A549 (cell line): ENCODE results near the gene SND1. TPM values are rescaled to one million over a fixed set of nuclear protein-coding genes. Genes with fewer than 3 reads are reported as not detected.
A peak's percentile ranks its signal among the peaks of the same experiment; 100 is the strongest.

Experiments
- ATAC-seq, 2 experiments: fragments of 200-7000 bp in 1 of 2; fragments of >200 bp in 1 of 2; cut with Nextera tagmentation in 1 of 2; cut with Tn5 transposase in 1 of 2; 3 replicates each; pipeline versions ENCODE4 v1.8.0 to v1.9.1; 2018 to 2020; ENCODE audit warnings: mild to moderate bottlenecking in 1 of 2, moderate library complexity in 1 of 2
- CTCF ChIA-PET: fragments of 300-600 bp; sonication (Branson Sonifier 250); formaldehyde crosslinking; extraction: SDS; loops from one replicate; lab custom pipeline; 2021; ENCODE audit warnings: antibody characterized with exemption, inconsistent platforms; lab: Yijun Ruan, JAX
- POLR2A ChIA-PET: fragments of 350-600 bp; formaldehyde crosslinking; extraction: SDS; loops from one replicate; lab custom pipeline; 2021; ENCODE audit warnings: antibody characterized with exemption, inconsistent platforms; lab: Yijun Ruan, JAX
- DNase-seq, 2 experiments: peaks; one replicate each; pipeline versions ENCODE4 v3.0.0 to v3.0.0-alpha.2; 2011 to 2016; ENCODE audit warnings: low read depth in 1 of 2, low spot score in 1 of 2
- FAIRE-seq: peaks from 2 replicates; lab custom pipeline; 2011; peaks lifted over from hg19 to GRCh38; lab: Jason Lieb, UNC
- H3K27ac ChIP-seq, 2 experiments: fragments of >200 bp; sonication (Bioruptor Twin); formaldehyde crosslinking; 3 replicates each; pipeline ENCODE4 v1.5.1; 2016 to 2017
- H3K4me1 ChIP-seq: fragments of >200 bp; sonication (Bioruptor Twin); formaldehyde crosslinking; 3 replicates; pipeline ENCODE4 v1.6.1; 2016
- H3K4me2 ChIP-seq: fragments of >200 bp; sonication (Bioruptor Twin); formaldehyde crosslinking; 3 replicates; pipeline ENCODE4 v1.6.1; 2016
- H3K4me3 ChIP-seq: fragments of >200 bp; sonication (Bioruptor Twin); formaldehyde crosslinking; 3 replicates; pipeline ENCODE4 v1.5.1; 2016
- H3K9me3 ChIP-seq: fragments of >200 bp; sonication (Bioruptor Twin); formaldehyde crosslinking; 3 replicates; pipeline ENCODE4 v1.6.1; 2016
- CBX8 ChIP-seq: fragments of 200-600 bp; sonication (generic); IDR thresholded peaks from 2 replicates; pipeline ENCODE4 v1.6.1; 2016
- GATA3 ChIP-seq: IDR thresholded peaks from 2 replicates; pipeline ENCODE4 v1.6.1; 2012; ENCODE audit warnings: borderline replicate concordance
- HOXB13 ChIP-seq: fragments of 250-450 bp; sonication (Bioruptor Pico); IDR thresholded peaks from 2 replicates; pipeline ENCODE4 v1.5.0; 2020; ENCODE audit warnings: low read depth, mild to moderate bottlenecking, moderate library complexity
- MAFK ChIP-seq: fragments of 450-650 bp; IDR thresholded peaks from 2 replicates; pipeline ENCODE4 v1.6.1; 2014; ENCODE audit not compliant: partially characterized antibody
- MYC ChIP-seq: IDR thresholded peaks from 2 replicates; pipeline ENCODE4 v1.6.1; 2012; ENCODE audit warnings: mild to moderate bottlenecking, inconsistent platforms, low read length, improper control_type of control experiment, borderline replicate concordance
- POLR2AphosphoS2 ChIP-seq: conservative IDR thresholded peaks from 2 replicates; pipeline ENCODE4 v1.6.1; 2012; ENCODE audit warnings: low read length, improper control_type of control experiment, inconsistent platforms
- RAD21 ChIP-seq, 2 experiments: fragments of >200 bp in 1 of 2; sonication (Bioruptor Twin) in 1 of 2; formaldehyde crosslinking in 1 of 2; IDR thresholded peaks in 1 of 2; conservative IDR thresholded peaks in 1 of 2; 2 replicates in 1 of 2; 3 replicates in 1 of 2; pipeline ENCODE4 v1.6.1; 2012 to 2018; ENCODE audit warnings: inconsistent platforms in 1 of 2
- WGBS: methylation state at CpG from one replicate; pipeline ENCODE4 v1.1.6; 2017; ENCODE audit errors: missing lambda C conversion rate; 5-methylcytosine and 5-hydroxymethylcytosine counted together
- polyA plus RNA-seq, 4 experiments: library from polyadenylated mRNA; depleted of rRNA in 3 of 4; stranded (reverse); fragments of >200 nt; fragmentation: RNase III in 1 of 4; extraction: RNeasy Plus Mini Kit Qiagen cat#74134 plus additional on column Dnase treatment in 1 of 4; gene quantifications; 2 replicates in 3 of 4; 3 replicates in 1 of 4; pipeline ENCODE4 v1.2.3, GENCODE V29; 2011 to 2017
- TF ChIP-seq, protein P1 (sequence below): fragments of >200 bp; sonication (Bioruptor Twin); formaldehyde crosslinking; IDR thresholded peaks from 3 replicates; pipeline ENCODE4 v1.5.1; 2016
- TF ChIP-seq, protein P2 (sequence below): fragments of >200 bp; sonication (Bioruptor Twin); formaldehyde crosslinking; IDR thresholded peaks from 3 replicates; pipeline ENCODE4 v1.6.1; 2016
- TF ChIP-seq, protein P3 (sequence below): IDR thresholded peaks from 2 replicates; pipeline ENCODE4 v1.6.1; 2012; ENCODE audit warnings: low read depth, borderline replicate concordance
- TF ChIP-seq, protein P4 (sequence below): IDR thresholded peaks from 2 replicates; pipeline ENCODE4 v1.6.1; 2012
- TF ChIP-seq, protein P5 (sequence below): fragments of 200-600 bp; sonication (generic); IDR thresholded peaks from 2 replicates; pipeline ENCODE4 v1.6.1; 2016; ENCODE audit warnings: antibody characterized with exemption, mild to moderate bottlenecking, moderate library complexity

Gene SND1
- polyA plus RNA-seq, 2 of the 4 experiments (the other 2 are of a cell fraction): 102 to 138 TPM

DNA sequence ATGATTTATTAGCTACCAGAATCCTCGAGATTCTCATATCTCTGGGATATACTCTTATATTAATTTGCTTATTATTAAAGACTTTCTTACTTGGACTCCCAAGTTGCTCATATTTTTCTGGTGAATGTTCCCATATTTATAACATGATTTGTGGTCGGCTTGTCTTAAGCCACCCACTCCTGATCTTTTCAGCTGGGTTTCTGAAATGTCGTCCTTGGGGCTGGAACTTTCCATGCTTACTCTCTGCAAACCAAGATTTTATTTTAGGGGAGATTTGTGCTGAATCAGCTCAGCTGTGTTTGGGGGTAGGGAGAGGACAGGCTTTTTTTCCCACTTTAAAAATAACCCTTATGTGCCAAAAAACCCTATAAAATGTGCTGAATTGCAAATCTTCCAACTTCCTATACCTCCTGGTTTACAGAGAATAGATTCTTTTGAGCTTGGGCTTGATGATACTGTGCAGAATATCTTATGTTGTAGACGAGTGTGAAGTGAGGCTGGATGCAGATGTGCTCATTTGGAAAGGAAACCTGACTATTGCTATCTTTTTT, 162.1 kb downstream of the SND1 start:
- 84% methylated on average over 4 of the region's 4 CpGs for WGBS
- no peak overlapping the region for H3K27ac ChIP-seq
- ChIA-PET POLR2A (no interaction called here), CTCF (no interaction called here)
- no peak for ATAC-seq
- no peaks in the 10 kb centered on the region for H3K9me3 ChIP-seq
- H3K4me3 ChIP-seq: no peak overlapping the region
- TF ChIP-seq MAFK: peak; percentile 82
- no peak for TF ChIP-seq HOXB13
- TF ChIP-seq GATA3: no peak
- DNase-seq: no peak
- 0 out of 3 replicates have a peak, but pooled peaks cover 3% of the 10 kb centered on the region for H3K4me1 ChIP-seq
- H3K4me2 ChIP-seq: no peak overlapping the region
- FAIRE-seq: no peak

DNA sequence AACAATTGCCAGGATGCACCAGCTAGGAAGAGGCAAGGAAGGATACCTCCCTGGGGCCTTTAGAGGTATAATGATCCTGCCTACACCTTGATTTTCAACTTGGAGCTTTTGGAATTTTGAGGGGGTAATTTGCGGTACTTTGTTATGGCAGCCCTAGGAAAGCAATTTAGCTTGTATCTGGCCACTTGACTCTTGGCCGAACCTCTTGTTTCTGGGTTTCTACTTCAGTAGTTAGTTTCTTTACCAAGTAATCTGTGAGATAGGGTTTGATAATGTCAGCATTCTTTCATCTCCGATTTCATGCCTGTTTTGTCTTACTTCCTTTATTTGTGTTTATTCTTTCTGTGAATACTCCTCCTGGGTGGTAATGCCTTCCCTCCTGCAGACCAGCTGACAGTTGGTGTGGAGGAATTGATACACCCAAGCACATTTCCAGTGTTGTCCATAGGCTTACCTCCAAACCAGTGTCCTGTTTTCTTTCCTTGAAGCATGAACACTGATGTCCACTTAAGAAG, 163.7 kb downstream of the SND1 start:
- Histone ChIP-seq H3K4me3 (no peak overlapping the region), H3K4me2 (no peak overlapping the region), H3K27ac (no peak overlapping the region), H3K9me3 (no peaks in the 10 kb centered on the region), H3K4me1 (peaks cover 16% of the 10 kb centered on the region)
- CTCF ChIA-PET: interaction anchor here (0.6 kb wide), 2 partner anchors 48 to 119 kb away, joined by 3 to 8 read pairs; no protein-coding TSS in a partner anchor
- TF ChIP-seq, protein P1, sequence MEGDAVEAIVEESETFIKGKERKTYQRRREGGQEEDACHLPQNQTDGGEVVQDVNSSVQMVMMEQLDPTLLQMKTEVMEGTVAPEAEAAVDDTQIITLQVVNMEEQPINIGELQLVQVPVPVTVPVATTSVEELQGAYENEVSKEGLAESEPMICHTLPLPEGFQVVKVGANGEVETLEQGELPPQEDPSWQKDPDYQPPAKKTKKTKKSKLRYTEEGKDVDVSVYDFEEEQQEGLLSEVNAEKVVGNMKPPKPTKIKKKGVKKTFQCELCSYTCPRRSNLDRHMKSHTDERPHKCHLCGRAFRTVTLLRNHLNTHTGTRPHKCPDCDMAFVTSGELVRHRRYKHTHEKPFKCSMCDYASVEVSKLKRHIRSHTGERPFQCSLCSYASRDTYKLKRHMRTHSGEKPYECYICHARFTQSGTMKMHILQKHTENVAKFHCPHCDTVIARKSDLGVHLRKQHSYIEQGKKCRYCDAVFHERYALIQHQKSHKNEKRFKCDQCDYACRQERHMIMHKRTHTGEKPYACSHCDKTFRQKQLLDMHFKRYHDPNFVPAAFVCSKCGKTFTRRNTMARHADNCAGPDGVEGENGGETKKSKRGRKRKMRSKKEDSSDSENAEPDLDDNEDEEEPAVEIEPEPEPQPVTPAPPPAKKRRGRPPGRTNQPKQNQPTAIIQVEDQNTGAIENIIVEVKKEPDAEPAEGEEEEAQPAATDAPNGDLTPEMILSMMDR: no peak
- TF ChIP-seq, protein P2, sequence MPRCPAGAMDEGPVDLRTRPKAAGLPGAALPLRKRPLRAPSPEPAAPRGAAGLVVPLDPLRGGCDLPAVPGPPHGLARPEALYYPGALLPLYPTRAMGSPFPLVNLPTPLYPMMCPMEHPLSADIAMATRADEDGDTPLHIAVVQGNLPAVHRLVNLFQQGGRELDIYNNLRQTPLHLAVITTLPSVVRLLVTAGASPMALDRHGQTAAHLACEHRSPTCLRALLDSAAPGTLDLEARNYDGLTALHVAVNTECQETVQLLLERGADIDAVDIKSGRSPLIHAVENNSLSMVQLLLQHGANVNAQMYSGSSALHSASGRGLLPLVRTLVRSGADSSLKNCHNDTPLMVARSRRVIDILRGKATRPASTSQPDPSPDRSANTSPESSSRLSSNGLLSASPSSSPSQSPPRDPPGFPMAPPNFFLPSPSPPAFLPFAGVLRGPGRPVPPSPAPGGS: no peak
- no peak for TF ChIP-seq RAD21 (conservative IDR thresholded peaks at IDR 0.05 in 1 of 2, IDR thresholded peaks at IDR 0.05 in 1 of 2)
- no peak for TF ChIP-seq POLR2AphosphoS2
- no peak for TF ChIP-seq MYC
- POLR2A ChIA-PET: no interaction called here
- WGBS: 90% methylated on average over 3 of the region's 3 CpGs
- no peak for DNase-seq
- no peak for ATAC-seq
- no peak for FAIRE-seq

DNA sequence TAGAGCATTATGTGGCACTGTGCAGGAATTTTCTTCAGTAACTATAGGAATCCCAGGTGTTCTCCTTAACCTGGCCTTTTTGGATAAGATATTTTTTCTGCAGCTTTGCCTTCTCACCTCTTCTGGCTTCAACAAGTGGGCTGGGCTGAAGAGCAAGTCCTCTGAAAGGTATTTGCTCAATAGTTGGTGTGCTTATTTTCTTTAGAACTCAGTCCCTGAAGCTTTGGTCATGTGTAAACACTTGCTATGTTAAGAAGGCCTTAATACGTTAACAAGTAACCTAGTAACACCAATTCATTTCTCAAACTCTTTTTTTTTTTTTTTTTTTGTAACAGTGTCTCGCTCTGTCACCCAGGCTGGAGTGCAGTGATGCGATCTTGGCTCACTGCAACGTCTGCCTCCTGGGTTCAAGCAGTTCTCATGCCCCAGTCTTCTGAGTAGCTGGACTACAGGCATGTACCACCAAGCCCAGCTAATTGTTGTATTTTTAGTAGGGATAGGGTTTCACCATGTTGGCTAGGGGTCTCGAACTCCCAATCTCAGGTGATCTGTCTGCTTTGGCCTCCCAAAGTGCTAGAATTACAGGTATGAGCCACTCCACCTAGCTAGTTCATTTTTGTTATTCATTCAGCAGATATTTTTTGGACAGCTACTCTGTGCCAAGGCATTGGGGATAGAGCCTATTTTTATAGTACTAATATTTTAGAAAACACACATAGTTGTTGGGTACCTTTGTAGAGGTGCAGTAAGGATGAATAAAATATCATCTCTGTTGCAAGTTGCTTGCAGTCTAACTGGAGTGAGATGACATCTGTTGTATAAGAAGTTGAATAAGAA, 164.6 kb downstream of the SND1 start:
- Histone ChIP-seq H3K27ac (no peak overlapping the region), H3K4me3 (no peak overlapping the region), H3K4me1 (peaks cover 19% of the 10 kb centered on the region), H3K9me3 (no peaks in the 10 kb centered on the region), H3K4me2 (no peak overlapping the region)
- ATAC-seq: no peak
- WGBS: 89% methylated on average over 5 of the region's 5 CpGs
- TF ChIP-seq, protein P3, sequence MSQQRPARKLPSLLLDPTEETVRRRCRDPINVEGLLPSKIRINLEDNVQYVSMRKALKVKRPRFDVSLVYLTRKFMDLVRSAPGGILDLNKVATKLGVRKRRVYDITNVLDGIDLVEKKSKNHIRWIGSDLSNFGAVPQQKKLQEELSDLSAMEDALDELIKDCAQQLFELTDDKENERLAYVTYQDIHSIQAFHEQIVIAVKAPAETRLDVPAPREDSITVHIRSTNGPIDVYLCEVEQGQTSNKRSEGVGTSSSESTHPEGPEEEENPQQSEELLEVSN: no peak
- no peak for TF ChIP-seq CBX8
- TF ChIP-seq, protein P4, sequence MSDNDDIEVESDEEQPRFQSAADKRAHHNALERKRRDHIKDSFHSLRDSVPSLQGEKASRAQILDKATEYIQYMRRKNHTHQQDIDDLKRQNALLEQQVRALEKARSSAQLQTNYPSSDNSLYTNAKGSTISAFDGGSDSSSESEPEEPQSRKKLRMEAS: no peak
- TF ChIP-seq, protein P5, sequence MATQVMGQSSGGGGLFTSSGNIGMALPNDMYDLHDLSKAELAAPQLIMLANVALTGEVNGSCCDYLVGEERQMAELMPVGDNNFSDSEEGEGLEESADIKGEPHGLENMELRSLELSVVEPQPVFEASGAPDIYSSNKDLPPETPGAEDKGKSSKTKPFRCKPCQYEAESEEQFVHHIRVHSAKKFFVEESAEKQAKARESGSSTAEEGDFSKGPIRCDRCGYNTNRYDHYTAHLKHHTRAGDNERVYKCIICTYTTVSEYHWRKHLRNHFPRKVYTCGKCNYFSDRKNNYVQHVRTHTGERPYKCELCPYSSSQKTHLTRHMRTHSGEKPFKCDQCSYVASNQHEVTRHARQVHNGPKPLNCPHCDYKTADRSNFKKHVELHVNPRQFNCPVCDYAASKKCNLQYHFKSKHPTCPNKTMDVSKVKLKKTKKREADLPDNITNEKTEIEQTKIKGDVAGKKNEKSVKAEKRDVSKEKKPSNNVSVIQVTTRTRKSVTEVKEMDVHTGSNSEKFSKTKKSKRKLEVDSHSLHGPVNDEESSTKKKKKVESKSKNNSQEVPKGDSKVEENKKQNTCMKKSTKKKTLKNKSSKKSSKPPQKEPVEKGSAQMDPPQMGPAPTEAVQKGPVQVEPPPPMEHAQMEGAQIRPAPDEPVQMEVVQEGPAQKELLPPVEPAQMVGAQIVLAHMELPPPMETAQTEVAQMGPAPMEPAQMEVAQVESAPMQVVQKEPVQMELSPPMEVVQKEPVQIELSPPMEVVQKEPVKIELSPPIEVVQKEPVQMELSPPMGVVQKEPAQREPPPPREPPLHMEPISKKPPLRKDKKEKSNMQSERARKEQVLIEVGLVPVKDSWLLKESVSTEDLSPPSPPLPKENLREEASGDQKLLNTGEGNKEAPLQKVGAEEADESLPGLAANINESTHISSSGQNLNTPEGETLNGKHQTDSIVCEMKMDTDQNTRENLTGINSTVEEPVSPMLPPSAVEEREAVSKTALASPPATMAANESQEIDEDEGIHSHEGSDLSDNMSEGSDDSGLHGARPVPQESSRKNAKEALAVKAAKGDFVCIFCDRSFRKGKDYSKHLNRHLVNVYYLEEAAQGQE: peak; percentile 49; the same call in 1 of the 2 replicates
- CTCF ChIA-PET: interaction anchor here (0.6 kb wide), 1 partner anchor 118 kb away, joined by 3 read pairs; no protein-coding TSS in a partner anchor
- FAIRE-seq: no peak
- no peak for DNase-seq
- POLR2A ChIA-PET: no interaction called here
